Activated T-cell treated with anti-CD3 and anti-CD28 coated beads for 1 hour (primary cell): Measurements from ENCODE around the gene DIPK1A.
"Not testable (repeated sequence)": the region's sequence is repeated elsewhere in the genome, so short reads cannot be mapped to it uniquely, and the experiment has no call there.

Experiments used
- DNase-seq: peaks from one replicate; pipeline ENCODE4 v3.0.0-alpha.2; 2020; ENCODE audit warnings: low read depth

DIPK1A gene

GRCh38 chr1:92980732-92981647 is 19.7 kb upstream of the DIPK1A start:
- no peak for DNase-seq

DNA sequence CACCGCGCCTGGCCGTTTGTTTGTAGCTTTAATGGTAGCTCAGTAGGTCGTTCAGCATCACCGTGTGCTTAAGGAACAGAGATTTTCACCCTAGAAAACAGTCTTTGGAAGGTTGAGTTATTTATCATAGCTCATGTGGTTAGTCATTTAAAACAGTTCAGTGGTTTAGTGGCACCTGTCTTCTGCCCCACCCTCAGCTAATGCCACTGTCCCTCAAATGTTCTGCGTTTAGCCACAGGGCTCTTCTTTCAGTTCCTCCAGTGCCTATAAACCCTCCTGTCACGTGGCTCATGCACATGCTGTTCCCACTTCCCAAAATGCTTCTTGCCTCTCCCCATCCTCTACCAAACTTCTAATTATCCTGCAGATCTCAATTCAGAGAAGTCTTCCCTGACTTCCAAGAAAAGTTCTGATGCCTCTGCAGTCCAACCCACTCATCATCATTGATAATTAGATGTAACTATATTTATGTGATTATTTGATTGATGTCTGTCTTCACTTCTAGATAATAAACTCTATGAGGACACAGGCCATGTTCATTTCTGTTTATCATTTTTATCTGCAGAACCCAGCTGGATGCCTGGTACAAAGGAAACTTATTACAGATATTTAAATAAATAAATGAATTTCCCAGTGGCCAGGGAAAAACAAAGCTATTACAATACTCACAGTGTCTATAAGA is 14.4 kb upstream of the DIPK1A start:
- no peak for DNase-seq

DNA sequence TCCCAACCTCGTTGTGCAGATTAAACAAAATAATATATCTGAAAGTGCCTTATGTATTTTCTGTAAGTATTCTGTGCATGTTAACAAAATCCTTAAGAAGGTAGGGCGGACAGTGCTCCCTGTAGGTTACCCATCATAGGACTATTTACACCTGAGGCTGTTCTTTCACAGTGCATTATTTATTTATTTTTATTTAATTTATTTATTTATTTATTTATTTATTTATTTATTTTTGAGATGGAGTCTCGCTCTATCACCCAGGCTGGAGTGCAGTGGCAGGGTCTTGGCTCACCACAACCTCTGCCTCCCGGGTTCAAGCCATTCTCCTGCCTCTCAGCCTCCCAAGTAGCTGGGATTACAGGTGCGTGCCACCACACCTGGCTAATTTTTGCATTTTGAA is 12.8 kb upstream of the DIPK1A start:
- DNase-seq = not testable (repeated sequence)

DNA sequence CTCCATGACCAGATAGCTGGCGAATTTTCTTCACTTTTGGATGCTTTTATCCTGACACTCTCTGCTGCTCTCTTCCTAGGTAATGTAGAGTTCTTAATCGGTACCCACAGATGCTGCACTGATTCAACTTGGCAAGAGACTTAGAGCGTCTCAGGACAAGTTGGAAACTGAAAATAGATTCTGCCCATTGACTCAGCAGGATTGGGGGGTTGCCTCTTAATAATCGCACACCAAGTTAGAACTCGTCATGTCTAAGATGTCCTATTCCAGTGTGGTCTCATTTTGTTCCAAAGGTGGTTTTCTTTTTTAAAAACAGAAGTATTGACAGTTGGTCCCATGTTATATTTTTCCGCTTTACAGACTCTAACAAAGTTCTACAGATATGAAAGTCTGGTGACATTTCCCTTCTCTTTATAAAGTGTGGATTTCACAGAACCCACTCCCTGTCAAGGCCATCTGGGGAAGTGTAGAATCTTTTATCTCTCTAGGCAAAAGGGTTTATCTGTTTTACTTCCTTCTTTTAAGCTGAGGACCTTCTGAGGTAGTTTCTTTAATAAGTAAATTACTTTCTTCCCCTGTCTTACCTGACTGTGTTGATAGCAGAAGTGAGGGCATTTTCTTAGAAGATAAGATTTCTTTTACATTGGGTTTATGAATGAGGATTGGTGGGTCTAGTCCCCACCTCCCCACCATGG is 12.1 kb upstream of the DIPK1A start:
- no peak for DNase-seq

GRCh38 chr1:92972409-92973129 is 11.3 kb upstream of the DIPK1A start:
- DNase-seq = no peak

DNA sequence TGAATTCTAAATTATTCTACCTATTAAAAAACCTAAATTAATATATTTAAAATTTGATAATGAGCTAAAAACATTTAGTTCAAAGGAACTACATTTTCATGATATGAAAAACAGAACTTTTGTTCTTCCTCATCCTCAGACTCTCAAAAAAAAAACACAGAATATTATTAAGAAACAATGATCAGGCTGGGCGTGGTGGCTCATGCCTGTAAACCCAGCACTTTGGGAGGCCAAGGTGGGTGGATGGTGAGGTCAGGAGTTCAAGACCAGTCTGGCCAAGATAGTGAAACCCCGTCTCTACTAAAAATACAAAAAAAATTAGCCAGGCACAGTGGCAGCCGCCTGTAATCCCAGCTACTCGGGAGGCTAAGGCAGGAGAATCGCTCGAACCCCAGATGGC is 10.7 kb upstream of the DIPK1A start:
- DNase-seq = not testable (repeated sequence)

- DNase-seq = no peak
These were observed 9.9 kb upstream of the DIPK1A start for GRCh38 chr1:92970990-92971689.

DNA sequence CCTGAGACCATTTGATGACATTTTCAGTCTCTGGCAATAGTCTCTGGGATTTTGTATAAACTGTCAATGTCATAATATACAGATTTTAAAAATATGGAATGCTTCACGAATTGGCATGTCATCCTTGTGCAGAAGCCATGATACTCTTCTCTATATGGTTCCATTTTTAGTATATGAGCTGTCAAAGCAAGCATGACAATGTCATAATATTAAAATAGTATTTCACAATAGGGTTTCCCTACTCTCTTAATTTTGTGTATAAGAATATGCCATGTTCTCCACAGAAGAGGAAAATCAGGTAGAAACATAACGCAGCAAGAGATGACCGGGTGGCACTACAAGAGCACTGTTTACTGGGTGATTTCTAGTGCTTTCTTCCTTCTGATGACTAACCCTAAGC is 8.3 kb upstream of the DIPK1A start:
- no peak for DNase-seq

GRCh38 chr1:92968138-92969032 is 7.1 kb upstream of the DIPK1A start:
- DNase-seq = no peak

DNA sequence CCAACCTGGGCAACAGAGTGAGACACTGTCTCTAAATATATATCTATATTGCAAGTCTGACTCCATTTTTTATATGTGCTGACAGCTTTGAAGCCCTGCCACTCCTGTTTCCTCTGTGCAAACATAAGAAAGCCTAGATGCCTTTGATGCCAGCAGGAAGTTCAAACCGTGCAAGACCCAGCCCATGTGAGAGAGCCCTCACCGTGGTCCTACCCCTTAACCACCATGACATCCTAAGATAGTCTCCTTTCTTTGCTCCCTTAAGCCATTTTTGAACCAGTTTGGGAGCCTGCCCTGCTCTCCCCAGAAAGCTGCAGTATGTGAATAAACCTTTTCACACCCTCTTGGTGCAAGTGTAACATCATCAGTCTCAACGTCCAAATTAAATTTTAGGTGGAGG is 3.7 kb upstream of the DIPK1A start:
- DNase-seq = no peak

DNA sequence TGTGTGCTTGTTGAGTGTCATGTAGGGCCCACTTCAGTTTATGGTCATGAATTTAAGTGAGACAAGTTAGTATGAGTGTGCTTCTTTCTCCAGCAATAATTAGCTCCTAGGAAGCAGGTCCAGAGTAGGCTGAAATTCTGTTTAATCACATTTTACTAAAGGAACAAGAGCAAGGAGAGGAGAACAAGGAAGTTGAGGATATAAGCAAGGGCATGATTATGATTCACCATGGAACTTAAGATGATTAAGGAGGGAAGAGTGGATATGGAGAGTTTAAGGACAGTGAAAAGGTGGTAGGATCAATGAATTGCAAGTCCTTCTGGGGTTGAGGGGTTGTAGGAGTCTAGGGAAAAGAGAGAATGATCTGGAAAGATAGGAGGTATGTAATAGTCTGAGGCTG is 3.1 kb upstream of the DIPK1A start:
- DNase-seq = no peak

- peak; percentile 47 for DNase-seq
These were observed 862 bp upstream of the DIPK1A start for GRCh38 chr1:92961896-92962752.

GRCh38 chr1:92960395-92961130 is 699 bp downstream of the DIPK1A start:
- peak; percentile 37 for DNase-seq

DNA sequence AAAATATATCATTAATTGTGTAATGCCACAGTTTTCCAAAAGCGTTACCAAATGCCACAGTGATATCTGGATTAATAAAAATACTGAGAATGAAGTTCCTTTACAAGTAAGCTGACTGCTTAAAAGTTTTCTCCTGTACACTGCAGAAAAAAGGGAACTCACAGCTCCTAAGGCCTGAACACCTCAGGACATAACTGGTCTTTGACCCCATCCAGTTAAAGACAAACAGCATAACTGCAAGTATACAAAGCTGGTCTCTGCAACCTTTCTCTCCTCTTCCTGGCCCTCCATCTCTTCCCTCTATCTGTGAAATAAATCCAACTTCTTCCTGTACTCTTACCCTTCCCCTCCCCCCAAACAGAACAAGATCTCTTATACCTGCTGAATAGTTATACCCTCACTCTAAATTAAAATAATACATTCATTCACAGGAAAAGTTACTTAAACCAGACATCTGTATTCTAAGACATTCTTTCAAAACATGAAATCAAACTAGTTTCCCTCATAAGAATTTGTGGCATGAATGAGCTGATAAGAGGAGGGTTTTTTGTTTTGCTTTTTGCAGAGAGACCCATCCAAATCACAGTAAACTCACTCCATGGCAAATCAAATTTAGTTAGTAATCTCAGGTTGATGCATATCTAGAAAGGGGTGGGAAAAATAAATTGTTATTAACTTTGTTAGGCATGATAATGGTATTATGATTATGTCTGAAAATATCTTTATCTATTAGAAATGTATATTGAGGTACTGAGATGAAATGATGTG is 2.9 kb downstream of the DIPK1A start:
- no peak for DNase-seq

DNA sequence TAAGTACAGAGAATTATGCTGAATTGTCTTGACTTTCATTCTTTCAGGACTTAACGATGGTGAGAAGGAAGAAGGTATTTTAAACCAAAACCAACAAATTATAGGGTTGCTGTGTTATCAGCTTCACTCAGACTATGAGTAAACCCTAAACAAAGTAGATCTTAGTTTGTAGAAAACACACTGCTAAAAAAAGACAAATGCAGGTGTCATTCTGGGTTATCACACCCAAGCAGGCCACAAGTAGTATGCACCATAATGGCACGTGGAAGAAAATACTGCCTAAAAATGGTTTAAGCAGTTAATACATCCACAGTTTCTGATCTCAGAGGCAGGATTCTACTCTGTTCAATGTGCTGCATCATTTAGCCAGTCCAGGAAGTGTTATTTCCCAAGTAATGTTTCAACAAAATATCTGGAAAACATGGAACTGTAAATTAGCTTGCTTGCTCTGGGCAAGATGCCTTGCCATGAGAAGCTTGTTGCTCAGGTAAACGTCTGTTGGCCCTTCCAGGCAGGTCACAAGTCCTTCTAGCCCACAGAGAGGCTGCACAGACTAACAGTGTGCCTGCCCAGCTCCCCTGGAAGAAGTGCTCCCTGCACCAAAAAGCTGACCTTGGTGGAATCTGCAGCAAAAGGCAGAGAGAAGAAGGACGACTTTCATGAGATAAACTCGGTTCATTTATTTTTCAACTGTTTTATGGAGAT is 4.1 kb downstream of the DIPK1A start:
- no peak for DNase-seq

DNA sequence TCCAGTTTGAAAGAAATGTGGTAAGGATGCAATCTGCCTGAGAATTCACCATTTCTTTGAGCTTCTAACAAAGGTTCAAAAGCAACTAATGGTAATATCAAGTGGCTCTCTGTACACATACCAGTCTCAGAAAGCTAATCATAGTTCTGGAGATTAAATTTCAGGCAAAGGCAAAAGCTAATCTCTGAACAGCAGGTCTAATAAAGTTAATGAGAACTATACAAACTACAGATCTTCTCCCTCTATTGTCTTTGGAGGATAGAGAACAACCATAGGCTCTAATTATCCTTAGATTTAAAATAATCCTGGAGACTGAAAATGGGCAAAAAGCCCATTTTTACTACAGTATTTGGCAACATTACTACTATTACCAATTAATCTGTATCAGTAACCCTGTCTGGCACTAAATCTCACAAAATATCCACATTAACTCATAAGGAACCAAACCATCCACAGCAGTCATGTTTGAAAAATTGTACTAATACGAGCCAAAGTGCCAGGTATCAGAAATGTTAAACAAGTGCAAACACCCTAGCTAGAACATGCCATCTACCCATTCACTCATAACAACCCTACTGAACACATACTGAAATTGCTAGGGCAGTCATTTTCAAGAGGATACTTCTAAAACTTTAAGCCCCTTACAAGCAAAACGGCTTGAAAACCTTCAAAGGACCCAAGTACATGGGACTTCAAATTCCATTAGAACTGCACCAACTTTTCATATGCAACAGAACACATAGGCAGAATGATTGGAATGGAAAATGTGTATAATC is 4.8 kb downstream of the DIPK1A start:
- no peak for DNase-seq

DNA sequence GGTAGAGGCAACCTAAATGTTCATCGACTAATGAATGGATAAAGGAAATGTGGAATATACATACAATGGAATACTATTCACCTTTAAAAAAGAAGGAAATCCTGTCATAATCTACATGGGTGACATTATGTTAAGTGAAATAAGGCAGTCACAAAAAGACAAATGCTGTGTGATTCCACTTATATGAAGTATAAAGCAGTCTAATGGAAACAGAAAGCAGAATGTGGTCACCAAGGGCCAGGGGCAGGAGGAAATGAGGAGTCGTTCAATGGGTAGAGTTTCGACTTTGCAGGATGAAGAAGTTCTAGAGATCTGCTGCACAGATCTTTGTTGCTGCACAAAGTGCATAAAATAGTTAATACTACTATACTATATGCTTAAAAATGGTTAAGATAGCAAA is 7.8 kb downstream of the DIPK1A start:
- no peak for DNase-seq
